Prostate gland (tissue), 2 donors: ENCODE results near the gene TTC39B. TPM values are rescaled to one million over a fixed set of nuclear protein-coding genes. Genes with fewer than 3 reads are reported as not detected.

Experiments
- DNase-seq: peaks from one replicate; pipeline ENCODE4 v3.0.0-alpha.2; 2019; ENCODE audit warnings: low spot score
- H3K27ac ChIP-seq, 2 donors: fragments of 200-600 bp; sonication (generic); 2 replicates each; pipeline ENCODE4 v1.5.1; 2017 to 2019
- H3K27me3 ChIP-seq: fragments of 200-600 bp; sonication (generic); replicated peaks from 2 replicates; pipeline ENCODE4 v1.5.1; 2019; ENCODE audit not compliant: insufficient read depth
- H3K36me3 ChIP-seq, 2 donors: fragments of 200-600 bp; sonication (generic); 1 replicate in 1 of 2; 2 replicates in 1 of 2; pipeline versions ENCODE4 v1.5.1 to v1.8.1; 2017 to 2019
- H3K4me1 ChIP-seq: fragments of 200-600 bp; sonication (generic); replicated peaks from 2 replicates; pipeline ENCODE4 v1.5.1; 2019
- H3K4me3 ChIP-seq, 2 donors: fragments of 200-600 bp; sonication (generic); 2 replicates each; pipeline ENCODE4 v1.5.1; 2017 to 2019
- H3K9me3 ChIP-seq: fragments of 200-600 bp; sonication (generic); 2 replicates; pipeline ENCODE4 v1.5.1; 2017
- POLR2A ChIP-seq: fragments of 450-650 bp; IDR thresholded peaks from one replicate; pipeline ENCODE4 v1.6.1; 2016; ENCODE audit warnings: antibody characterized with exemption, mild to moderate bottlenecking
- POLR2AphosphoS5 ChIP-seq: sonication (generic); formaldehyde crosslinking; IDR thresholded peaks from one replicate; pipeline ENCODE4 v1.6.1; 2017; ENCODE audit warnings: antibody characterized with exemption
- WGBS: methylation state at CpG from one replicate; pipeline ENCODE4 v1.1.5; 2018; 5-methylcytosine and 5-hydroxymethylcytosine counted together
- intact Hi-C: fragments of 100-400 bp; cut with DNase I; formaldehyde crosslinking; loops from one replicate; pipeline ENCODE4 v1.14.2; 2022
- total RNA-seq, 2 donors: library from RNA; depleted of rRNA; stranded (reverse); fragments of >200 nt; gene quantifications; one replicate each; pipeline ENCODE4 v1.1.0, GENCODE V29; 2016
- TF ChIP-seq, protein P1 (sequence below), 4 experiments: fragments of 200-600 bp in 2 of 4; fragments of 450-650 bp in 2 of 4; sonication (generic) in 2 of 4; IDR thresholded peaks; 1 replicate in 3 of 4; 2 replicates in 1 of 4; pipeline ENCODE4 v1.5.1; 2016 to 2019; ENCODE audit warnings: antibody characterized with exemption in 4 of 4, mild to moderate bottlenecking in 2 of 4, moderate library complexity in 2 of 4

TTC39B gene
- total RNA-seq, 2 donors from 2014 or later, result 4.2 to 4.3 TPM

DNA sequence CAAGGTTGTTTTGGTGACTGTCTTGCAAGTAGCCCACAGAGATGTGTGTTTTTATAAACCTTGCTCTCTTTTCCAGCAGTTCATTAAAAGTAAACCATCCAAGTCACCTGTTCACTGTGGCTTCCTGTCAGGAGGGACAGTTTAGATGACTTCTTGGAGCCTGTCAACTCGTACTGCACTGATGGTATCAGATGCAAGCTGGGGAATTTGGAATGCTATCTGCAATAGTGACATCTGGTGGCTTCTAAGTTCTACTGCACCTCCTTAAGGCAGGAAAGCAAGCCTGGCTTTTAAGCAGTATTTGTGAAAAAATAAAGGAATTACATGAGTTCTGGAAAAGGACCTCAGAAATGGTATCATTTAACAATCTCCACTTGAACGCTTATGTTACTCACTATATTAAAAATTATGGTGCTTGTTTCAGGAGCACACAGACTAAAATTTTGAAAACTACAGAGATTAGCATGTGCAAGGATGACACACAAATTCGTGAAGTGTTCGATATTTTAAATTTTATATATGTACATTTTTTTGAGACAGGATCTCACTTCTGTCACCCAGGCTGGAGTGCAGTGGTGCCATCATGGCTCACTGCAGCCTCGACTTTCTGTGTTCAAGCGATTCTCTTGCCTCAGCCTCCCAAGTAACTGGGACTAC lies 164.0 kb downstream of the TTC39B start:
- intact Hi-C loops, result no loop called here
- Histone ChIP-seq H3K9me3 (no peaks in the 10 kb centered on the region), H3K36me3 (no peaks in the 10 kb centered on the region), H3K27ac (no peak overlapping the region), H3K4me1 (no peaks in the 10 kb centered on the region), H3K27me3 (no peaks in the 10 kb centered on the region), H3K4me3 (no peak overlapping the region)
- no peak for DNase-seq
- TF ChIP-seq, protein P1, sequence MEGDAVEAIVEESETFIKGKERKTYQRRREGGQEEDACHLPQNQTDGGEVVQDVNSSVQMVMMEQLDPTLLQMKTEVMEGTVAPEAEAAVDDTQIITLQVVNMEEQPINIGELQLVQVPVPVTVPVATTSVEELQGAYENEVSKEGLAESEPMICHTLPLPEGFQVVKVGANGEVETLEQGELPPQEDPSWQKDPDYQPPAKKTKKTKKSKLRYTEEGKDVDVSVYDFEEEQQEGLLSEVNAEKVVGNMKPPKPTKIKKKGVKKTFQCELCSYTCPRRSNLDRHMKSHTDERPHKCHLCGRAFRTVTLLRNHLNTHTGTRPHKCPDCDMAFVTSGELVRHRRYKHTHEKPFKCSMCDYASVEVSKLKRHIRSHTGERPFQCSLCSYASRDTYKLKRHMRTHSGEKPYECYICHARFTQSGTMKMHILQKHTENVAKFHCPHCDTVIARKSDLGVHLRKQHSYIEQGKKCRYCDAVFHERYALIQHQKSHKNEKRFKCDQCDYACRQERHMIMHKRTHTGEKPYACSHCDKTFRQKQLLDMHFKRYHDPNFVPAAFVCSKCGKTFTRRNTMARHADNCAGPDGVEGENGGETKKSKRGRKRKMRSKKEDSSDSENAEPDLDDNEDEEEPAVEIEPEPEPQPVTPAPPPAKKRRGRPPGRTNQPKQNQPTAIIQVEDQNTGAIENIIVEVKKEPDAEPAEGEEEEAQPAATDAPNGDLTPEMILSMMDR (IDR thresholded peaks at IDR 0.05), result peak; percentile 32 to 61 (median 50)
- no peak for TF ChIP-seq POLR2AphosphoS5
- WGBS, result 65% methylated on average over 6 of the region's 6 CpGs

DNA sequence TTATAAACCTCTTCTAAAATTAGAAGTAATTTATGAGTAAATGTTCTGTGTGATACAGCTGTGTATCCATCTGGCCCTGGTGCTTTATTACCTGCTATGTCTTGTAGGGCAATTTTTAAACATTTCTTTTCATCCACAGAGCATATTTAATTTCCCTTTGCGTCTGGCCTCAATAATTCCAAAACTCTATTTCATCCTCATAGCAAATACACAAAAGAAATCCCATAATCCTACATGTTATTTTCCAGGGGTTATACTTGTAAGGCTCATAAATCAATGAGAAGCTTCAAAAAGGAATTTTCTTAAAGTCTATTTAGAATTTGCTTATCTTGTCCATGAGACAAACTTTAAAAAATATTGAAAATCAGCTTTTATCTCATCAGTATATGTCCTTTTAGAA lies 167.0 kb downstream of the TTC39B start:
- Histone ChIP-seq H3K27me3 (no peaks in the 10 kb centered on the region), H3K27ac (no peak overlapping the region), H3K36me3 (no peaks in the 10 kb centered on the region), H3K9me3 (no peaks in the 10 kb centered on the region), H3K4me1 (no peaks in the 10 kb centered on the region), H3K4me3 (no peak overlapping the region)
- DNase-seq, result no peak
- TF ChIP-seq POLR2AphosphoS5 (no peak), POLR2A (no peak)
- TF ChIP-seq, protein P1 (IDR thresholded peaks at IDR 0.05), result no peak
- WGBS, result 66% methylated on average over 1 of the region's 1 CpG
- intact Hi-C loops, result no loop called here

DNA sequence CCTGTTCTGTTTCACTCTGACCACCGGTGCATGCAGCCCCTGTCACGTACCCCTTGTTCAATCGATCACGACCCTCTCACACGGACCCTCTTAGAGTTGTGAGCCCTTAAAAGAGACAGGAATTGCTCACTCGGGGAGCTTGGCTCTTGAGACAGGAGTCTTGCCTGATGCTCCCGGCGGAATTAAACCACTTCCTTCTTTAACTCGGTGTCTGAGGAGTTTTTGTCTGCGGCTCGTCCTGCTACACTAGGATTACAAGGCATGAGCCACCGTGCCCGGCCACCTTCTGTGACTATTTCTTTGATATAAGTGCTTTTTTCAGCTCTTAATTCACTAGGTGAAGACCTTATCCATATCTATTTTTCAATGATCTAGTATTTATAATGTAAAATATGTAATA lies 167.5 kb downstream of the TTC39B start:
- H3K27me3 ChIP-seq, result no peaks in the 10 kb centered on the region
- H3K4me3 ChIP-seq, result no peak overlapping the region
- intact Hi-C loops, result no loop called here
- H3K9me3 ChIP-seq, result no peaks in the 10 kb centered on the region
- H3K36me3 ChIP-seq, result no peaks in the 10 kb centered on the region
- 69% methylated on average over 13 of the region's 13 CpGs for WGBS
- no peak for TF ChIP-seq POLR2AphosphoS5
- TF ChIP-seq, protein P1 (IDR thresholded peaks at IDR 0.05), result no peak
- no peaks in the 10 kb centered on the region for H3K4me1 ChIP-seq
- no peak overlapping the region for H3K27ac ChIP-seq
- DNase-seq, result no peak

DNA sequence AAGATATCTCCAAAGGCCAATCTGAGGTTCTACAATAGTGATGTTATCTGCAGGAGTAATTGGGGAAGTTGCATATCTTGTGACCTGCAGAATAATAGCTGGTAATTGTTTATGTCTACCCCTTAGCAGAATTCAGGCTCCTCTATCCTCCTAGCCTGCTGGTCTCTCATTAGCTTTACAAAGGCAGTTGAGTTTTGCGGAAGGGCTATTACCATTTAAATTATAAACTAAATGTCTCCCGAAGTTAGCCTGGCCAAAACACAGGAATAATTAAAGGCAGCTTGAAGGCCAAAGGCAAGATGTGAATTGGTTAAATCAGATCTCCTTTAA lies 168.7 kb downstream of the TTC39B start:
- no peak for DNase-seq
- no peaks in the 10 kb centered on the region for H3K36me3 ChIP-seq
- TF ChIP-seq POLR2A, result no peak
- no peak for TF ChIP-seq POLR2AphosphoS5
- TF ChIP-seq, protein P1 (IDR thresholded peaks at IDR 0.05), result no peak
- H3K27ac ChIP-seq, result no peak overlapping the region
- H3K9me3 ChIP-seq, result no peaks in the 10 kb centered on the region
- no peaks in the 10 kb centered on the region for H3K27me3 ChIP-seq
- 75% methylated on average over 2 of the region's 2 CpGs for WGBS
- intact Hi-C loops, result no loop called here
- H3K4me3 ChIP-seq, result no peak overlapping the region
- H3K4me1 ChIP-seq, result no peaks in the 10 kb centered on the region

DNA sequence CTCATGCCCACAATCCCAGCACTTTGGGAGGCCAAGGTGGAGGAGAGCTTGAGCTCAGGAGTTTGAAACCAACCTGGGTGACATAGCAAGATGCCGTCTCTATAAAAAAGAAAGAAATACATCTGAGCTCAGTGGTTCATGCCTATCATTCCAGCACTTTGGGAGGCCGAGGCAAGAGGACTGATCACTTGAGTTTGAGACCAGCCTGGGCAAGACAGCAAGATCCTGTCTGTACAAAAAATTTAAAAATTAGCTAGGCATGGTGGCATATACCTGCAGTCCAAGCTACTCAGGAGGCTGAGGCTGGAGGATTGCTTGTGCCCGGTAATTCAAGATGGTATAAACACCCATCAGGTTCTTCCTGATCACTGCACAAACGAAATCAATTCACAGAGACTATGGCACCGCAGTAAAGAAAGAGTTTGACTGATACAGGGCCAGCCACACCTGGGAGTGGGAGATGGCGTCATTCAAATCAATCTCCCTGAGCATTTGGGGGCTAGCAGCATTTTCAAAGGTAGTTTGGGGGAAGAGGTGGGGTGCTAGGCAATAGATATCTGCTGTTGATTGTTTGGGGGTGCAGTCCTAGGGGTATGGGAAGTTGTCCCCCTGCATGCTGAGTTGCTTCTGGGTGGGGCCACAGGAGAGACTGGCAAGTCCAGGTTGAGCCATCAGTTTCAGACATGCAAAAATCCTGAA lies 169.2 kb downstream of the TTC39B start:
- H3K27ac ChIP-seq, result no peak overlapping the region
- intact Hi-C loops, result no loop called here
- H3K36me3 ChIP-seq, result no peaks in the 10 kb centered on the region
- TF ChIP-seq POLR2AphosphoS5 (no peak), POLR2A (no peak)
- TF ChIP-seq, protein P1 (IDR thresholded peaks at IDR 0.05), result no peak
- H3K4me1 ChIP-seq, result no peaks in the 10 kb centered on the region
- no peak for DNase-seq
- no peaks in the 10 kb centered on the region for H3K27me3 ChIP-seq
- WGBS, result 97% methylated on average over 6 of the region's 6 CpGs
- no peak overlapping the region for H3K4me3 ChIP-seq
- no peaks in the 10 kb centered on the region for H3K9me3 ChIP-seq
